HG02678 (cell line): ENCODE data around the gene STAM.
"Not testable (repeated sequence)": the region's sequence is repeated elsewhere in the genome, so short reads cannot be mapped to it uniquely, and the experiment has no call there.

Source experiments
- ATAC-seq: cut with Tn5 transposase; IDR thresholded peaks from one replicate; pipeline ENCODE4 v1.9.1; 2021; ENCODE audit warnings: mild to moderate bottlenecking, moderate library complexity; ENCODE audit not compliant: unreplicated experiment

STAM gene

GRCh38 chr10:17643755-17644484, at the start of gene STAM:
TSS of gene STAM (plus strand) at chr10:17644151. CDS start at chr10:17644340, 189 bp downstream.
- ATAC-seq = peak; percentile 83

GRCh38 chr10:17597386-17597785, 46.6 kb upstream of the STAM start:
- no peak for ATAC-seq

- ATAC-seq = no peak
These were observed 44.9 kb upstream of the STAM start for GRCh38 chr10:17599089-17599488.

GRCh38 chr10:17605936-17606335, 38.0 kb upstream of the STAM start:
- ATAC-seq = no peak

- no peak for ATAC-seq
These were observed 37.4 kb upstream of the STAM start for GRCh38 chr10:17606547-17607040.

- no peak for ATAC-seq
These were observed 36.9 kb upstream of the STAM start for GRCh38 chr10:17607060-17607459.

GRCh38 chr10:17607603-17608332, 36.2 kb upstream of the STAM start:
- ATAC-seq = peak; percentile 74

- ATAC-seq = no peak
These were observed 34.4 kb upstream of the STAM start for GRCh38 chr10:17609523-17610079.

- peak; percentile 43 for ATAC-seq
These were observed 27.4 kb upstream of the STAM start for GRCh38 chr10:17616403-17617030.

- peak; percentile 74 for ATAC-seq
These were observed 26.7 kb upstream of the STAM start, which contains the start of gene HACD1 for GRCh38 chr10:17617031-17617911. TSS of gene HACD1 (minus strand) at chr10:17617374. CDS start at chr10:17617339, 35 bp downstream.

- no peak for ATAC-seq
These were observed 21.9 kb upstream of the STAM start for GRCh38 chr10:17622061-17622460.

GRCh38 chr10:17624996-17625395, 19.0 kb upstream of the STAM start:
- ATAC-seq = no peak

- no peak for ATAC-seq
These were observed 17.3 kb upstream of the STAM start for GRCh38 chr10:17626656-17627055.

- not testable (repeated sequence) for ATAC-seq
These were observed 11.4 kb upstream of the STAM start for GRCh38 chr10:17632590-17632989.

GRCh38 chr10:17633353-17633752, 10.6 kb upstream of the STAM start:
- no peak for ATAC-seq

- ATAC-seq = no peak
These were observed 6.1 kb upstream of the STAM start for GRCh38 chr10:17637869-17638268.

- no peak for ATAC-seq
These were observed 3.6 kb upstream of the STAM start for GRCh38 chr10:17640331-17640816.

GRCh38 chr10:17643339-17643754, 604 bp upstream of the STAM start:
- ATAC-seq = peak; percentile 22

- peak; percentile 35 for ATAC-seq
These were observed 563 bp downstream of the STAM start for GRCh38 chr10:17644485-17644943.
